Panc1 (cell line): Measurements from ENCODE around the gene TMEM151B.

Experiments used
- POLR2AphosphoS5 ChIP-seq: IDR thresholded peaks from 2 replicates; pipeline ENCODE4 v1.6.1; 2012; ENCODE audit warnings: mild to moderate bottlenecking, low read depth, low read length, moderate library complexity
- SIN3A ChIP-seq: IDR thresholded peaks from 2 replicates; pipeline ENCODE4 v1.6.1; 2012; ENCODE audit warnings: low read depth, mild to moderate bottlenecking, low read length, moderate library complexity, borderline replicate concordance; ENCODE audit not compliant: insufficient read depth
- TCF7L2 ChIP-seq: IDR thresholded peaks from 2 replicates; pipeline ENCODE4 v1.6.1; 2011; ENCODE audit warnings: mild to moderate bottlenecking, low read depth, low read length, inconsistent platforms
- TF ChIP-seq, protein P1 (sequence below): fragments of 450-650 bp; IDR thresholded peaks from 2 replicates; pipeline ENCODE4 v1.5.1; 2017; ENCODE audit warnings: mild to moderate bottlenecking
- TF ChIP-seq, protein P2 (sequence below), 2 experiments: IDR thresholded peaks; 2 replicates each; pipeline ENCODE4 v1.6.1; 2011 to 2012; ENCODE audit warnings: low read depth in 2 of 2, control low read depth in 1 of 2, low read length in 1 of 2, mild to moderate bottlenecking in 1 of 2, moderate library complexity in 1 of 2; ENCODE audit not compliant: insufficient read depth in 1 of 2

DNA sequence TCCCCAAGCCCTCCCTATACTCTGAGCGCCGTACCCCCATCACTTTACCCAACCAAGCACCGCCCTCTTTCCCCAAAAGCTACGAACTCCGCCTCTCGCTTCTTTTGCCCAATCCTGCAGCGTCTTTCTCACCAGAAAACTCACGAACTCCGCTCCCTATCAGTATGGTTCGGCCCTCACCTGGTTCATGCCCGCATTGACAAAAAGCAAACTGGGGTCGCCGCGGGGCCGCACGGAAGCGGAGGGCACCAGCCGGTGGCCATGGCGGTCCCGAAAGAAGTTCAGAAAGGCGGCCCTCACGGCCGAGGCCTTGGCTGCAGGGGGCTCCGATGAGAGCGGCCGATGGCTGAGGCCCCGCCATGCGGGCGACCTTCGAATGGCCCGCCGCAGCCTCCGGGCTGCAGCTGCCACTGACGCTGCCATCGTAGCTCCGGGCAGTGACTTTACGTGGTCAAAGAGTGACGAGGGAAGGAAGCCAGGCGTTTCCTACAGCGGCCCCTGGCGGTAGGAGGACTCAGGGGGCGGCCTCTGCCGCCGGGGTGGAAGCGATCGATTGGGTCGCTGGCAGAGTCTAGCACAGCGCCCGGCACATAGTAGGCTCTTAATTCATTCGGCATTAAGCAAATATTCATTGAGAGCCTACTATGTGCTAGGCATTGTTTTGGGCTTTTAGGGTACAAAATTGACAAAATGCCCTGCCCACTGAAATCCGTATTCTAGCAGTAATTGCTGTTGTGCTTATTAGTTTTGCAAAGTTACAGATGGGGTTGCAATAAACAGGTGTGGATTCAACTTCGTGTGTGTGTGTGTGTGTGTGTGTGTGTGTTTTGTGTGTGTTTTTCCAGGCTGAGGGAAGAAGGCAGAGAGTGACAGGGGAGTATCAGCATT lies 42.9 kb downstream of the TMEM151B start, which contains the start of gene AARS2:
- TF ChIP-seq, protein P1, sequence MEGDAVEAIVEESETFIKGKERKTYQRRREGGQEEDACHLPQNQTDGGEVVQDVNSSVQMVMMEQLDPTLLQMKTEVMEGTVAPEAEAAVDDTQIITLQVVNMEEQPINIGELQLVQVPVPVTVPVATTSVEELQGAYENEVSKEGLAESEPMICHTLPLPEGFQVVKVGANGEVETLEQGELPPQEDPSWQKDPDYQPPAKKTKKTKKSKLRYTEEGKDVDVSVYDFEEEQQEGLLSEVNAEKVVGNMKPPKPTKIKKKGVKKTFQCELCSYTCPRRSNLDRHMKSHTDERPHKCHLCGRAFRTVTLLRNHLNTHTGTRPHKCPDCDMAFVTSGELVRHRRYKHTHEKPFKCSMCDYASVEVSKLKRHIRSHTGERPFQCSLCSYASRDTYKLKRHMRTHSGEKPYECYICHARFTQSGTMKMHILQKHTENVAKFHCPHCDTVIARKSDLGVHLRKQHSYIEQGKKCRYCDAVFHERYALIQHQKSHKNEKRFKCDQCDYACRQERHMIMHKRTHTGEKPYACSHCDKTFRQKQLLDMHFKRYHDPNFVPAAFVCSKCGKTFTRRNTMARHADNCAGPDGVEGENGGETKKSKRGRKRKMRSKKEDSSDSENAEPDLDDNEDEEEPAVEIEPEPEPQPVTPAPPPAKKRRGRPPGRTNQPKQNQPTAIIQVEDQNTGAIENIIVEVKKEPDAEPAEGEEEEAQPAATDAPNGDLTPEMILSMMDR, result peak; percentile 98
- TF ChIP-seq, protein P2, sequence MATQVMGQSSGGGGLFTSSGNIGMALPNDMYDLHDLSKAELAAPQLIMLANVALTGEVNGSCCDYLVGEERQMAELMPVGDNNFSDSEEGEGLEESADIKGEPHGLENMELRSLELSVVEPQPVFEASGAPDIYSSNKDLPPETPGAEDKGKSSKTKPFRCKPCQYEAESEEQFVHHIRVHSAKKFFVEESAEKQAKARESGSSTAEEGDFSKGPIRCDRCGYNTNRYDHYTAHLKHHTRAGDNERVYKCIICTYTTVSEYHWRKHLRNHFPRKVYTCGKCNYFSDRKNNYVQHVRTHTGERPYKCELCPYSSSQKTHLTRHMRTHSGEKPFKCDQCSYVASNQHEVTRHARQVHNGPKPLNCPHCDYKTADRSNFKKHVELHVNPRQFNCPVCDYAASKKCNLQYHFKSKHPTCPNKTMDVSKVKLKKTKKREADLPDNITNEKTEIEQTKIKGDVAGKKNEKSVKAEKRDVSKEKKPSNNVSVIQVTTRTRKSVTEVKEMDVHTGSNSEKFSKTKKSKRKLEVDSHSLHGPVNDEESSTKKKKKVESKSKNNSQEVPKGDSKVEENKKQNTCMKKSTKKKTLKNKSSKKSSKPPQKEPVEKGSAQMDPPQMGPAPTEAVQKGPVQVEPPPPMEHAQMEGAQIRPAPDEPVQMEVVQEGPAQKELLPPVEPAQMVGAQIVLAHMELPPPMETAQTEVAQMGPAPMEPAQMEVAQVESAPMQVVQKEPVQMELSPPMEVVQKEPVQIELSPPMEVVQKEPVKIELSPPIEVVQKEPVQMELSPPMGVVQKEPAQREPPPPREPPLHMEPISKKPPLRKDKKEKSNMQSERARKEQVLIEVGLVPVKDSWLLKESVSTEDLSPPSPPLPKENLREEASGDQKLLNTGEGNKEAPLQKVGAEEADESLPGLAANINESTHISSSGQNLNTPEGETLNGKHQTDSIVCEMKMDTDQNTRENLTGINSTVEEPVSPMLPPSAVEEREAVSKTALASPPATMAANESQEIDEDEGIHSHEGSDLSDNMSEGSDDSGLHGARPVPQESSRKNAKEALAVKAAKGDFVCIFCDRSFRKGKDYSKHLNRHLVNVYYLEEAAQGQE (IDR thresholded peaks at IDR 0.05; ENCODE audit: insufficient read depth in 1 of 2, low read depth in 2 of 2, low read length in 1 of 2), result peak; percentile 10 to 48; a peak in 1 of 4 replicates
- peak; percentile 89 for TF ChIP-seq POLR2AphosphoS5
- TF ChIP-seq SIN3A, result peak; percentile 87; the same call in 1 of the 2 replicates
- TF ChIP-seq TCF7L2, result no peak
